NCI-H2029 (cell line): ENCODE measurements around the gene C12orf50.
"Not testable (repeated sequence)": the region's sequence is repeated elsewhere in the genome, so short reads cannot be mapped to it uniquely, and the experiment has no call there.

Experiments used
- DNase-seq: peaks from one replicate; lab custom pipeline; 2025; lab: John Stamatoyannopoulos, UW

Gene C12orf50

GRCh38 chr12:88029093-88029665 is at the start of gene C12orf50:
C12orf50 (minus strand) TSS chr12:88029401; CDS start chr12:88026962, 2,439 bp downstream.
- no peak for DNase-seq

- no peak for DNase-seq
Observed at GRCh38 chr12:88067301-88067700, 38.1 kb upstream of the C12orf50 start.

GRCh38 chr12:88063375-88063774 is 34.2 kb upstream of the C12orf50 start:
- no peak for DNase-seq

- DNase-seq: no peak
Observed at GRCh38 chr12:88062474-88062873, 33.3 kb upstream of the C12orf50 start.

GRCh38 chr12:88058719-88059077 is 29.5 kb upstream of the C12orf50 start:
- no peak for DNase-seq

- no peak for DNase-seq
Observed at GRCh38 chr12:88057994-88058718, 29.0 kb upstream of the C12orf50 start.

- DNase-seq: no peak
Observed at GRCh38 chr12:88056571-88056970, 27.4 kb upstream of the C12orf50 start.

GRCh38 chr12:88052686-88053085 is 23.5 kb upstream of the C12orf50 start:
- no peak for DNase-seq

GRCh38 chr12:88044035-88044434 is 14.8 kb upstream of the C12orf50 start:
- DNase-seq: no peak

- no peak for DNase-seq
Observed at GRCh38 chr12:88037770-88038169, 8.6 kb upstream of the C12orf50 start.

- no peak for DNase-seq
Observed at GRCh38 chr12:88036353-88036965, 7.3 kb upstream of the C12orf50 start.

- DNase-seq: no peak
Observed at GRCh38 chr12:88035907-88036289, 6.7 kb upstream of the C12orf50 start.

GRCh38 chr12:88035271-88035906 is 6.2 kb upstream of the C12orf50 start:
- DNase-seq: peak; percentile 84

GRCh38 chr12:88031161-88031560 is 2.0 kb upstream of the C12orf50 start:
- not testable (repeated sequence) for DNase-seq

- DNase-seq: no peak
Observed at GRCh38 chr12:88026196-88026595, 3.0 kb downstream of the C12orf50 start.

GRCh38 chr12:88017964-88018363 is 11.2 kb downstream of the C12orf50 start:
- DNase-seq: no peak

GRCh38 chr12:88015825-88016224 is 13.4 kb downstream of the C12orf50 start:
- no peak for DNase-seq

- DNase-seq: no peak
Observed at GRCh38 chr12:88011755-88012154, 17.4 kb downstream of the C12orf50 start.

GRCh38 chr12:88006351-88006750 is 22.9 kb downstream of the C12orf50 start:
- no peak for DNase-seq

- DNase-seq: no peak
Observed at GRCh38 chr12:88001327-88001726, 27.9 kb downstream of the C12orf50 start.

GRCh38 chr12:87995581-87996178 is 33.5 kb downstream of the C12orf50 start:
- peak; percentile 66 for DNase-seq

GRCh38 chr12:87991483-87991882 is 37.7 kb downstream of the C12orf50 start:
- no peak for DNase-seq

- no peak for DNase-seq
Observed at GRCh38 chr12:87988534-87988933, 40.7 kb downstream of the C12orf50 start.
